Keratinocyte (primary cell): ENCODE results near the gene KCNC1.

Experiments
- CTCF ChIP-seq, 3 experiments: IDR thresholded peaks in 1 of 3; conservative IDR thresholded peaks in 1 of 3; optimal IDR thresholded peaks in 1 of 3; 2 replicates in 2 of 3; 3 replicates in 1 of 3; pipeline versions ENCODE3 to v1.5.1; 2011; ENCODE audit warnings: low read length in 3 of 3, mild to moderate bottlenecking in 3 of 3, moderate library complexity in 2 of 3, control low read depth in 1 of 3, inconsistent platforms in 1 of 3; ENCODE audit not compliant: insufficient read depth in 2 of 3; ENCODE audit errors: extremely low read depth in 1 of 3
- EZH2 ChIP-seq: IDR thresholded peaks from one replicate; pipeline ENCODE4 v1.6.1; 2012; ENCODE audit warnings: inconsistent platforms, mild to moderate bottlenecking, low read length, moderate library complexity

- no peak for TF ChIP-seq CTCF (optimal IDR thresholded peaks at IDR 0.05 in 1 of 3, IDR thresholded peaks at IDR 0.05 in 1 of 3, conservative IDR thresholded peaks at IDR 0.05 in 1 of 3; ENCODE audit: extremely low read depth in 1 of 3, insufficient read depth in 2 of 3, low read length in 3 of 3)
- TF ChIP-seq EZH2 = no peak
Observed at GRCh38 chr11:17740649-17741235, 6.2 kb downstream of the KCNC1 start.
